Aorta (tissue), 5 donors: Measurements from ENCODE around the gene ZBED4. TPM values are rescaled to one million over a fixed set of nuclear protein-coding genes. Genes with fewer than 3 reads are reported as not detected.
A peak's percentile ranks its signal among the peaks of the same experiment; 100 is the strongest.

ENCODE experiments used
- ATAC-seq: fragments of 200-7000 bp; cut with Tn5 transposase; one replicate; pipeline ENCODE4 v1.9.1; 2022; ENCODE audit warnings: moderate library complexity; ENCODE audit not compliant: low FRiP score
- DNase-seq, 2 donors: peaks; one replicate each; pipeline ENCODE4 v3.0.0-alpha.2; 2020
- H3K27ac ChIP-seq, 2 donors: one replicate each; pipeline ENCODE4 v1.5.1; 2013; ENCODE audit warnings: low read length in 2 of 2, mild to moderate bottlenecking in 2 of 2, moderate library complexity in 2 of 2, control low read depth in 1 of 2, inconsistent platforms in 1 of 2, low read depth in 1 of 2
- H3K27me3 ChIP-seq, 2 donors: one replicate each; pipeline ENCODE4 v1.6.1; 2013; ENCODE audit warnings: control low read depth in 1 of 2, low read length in 1 of 2, mild to moderate bottlenecking in 1 of 2, moderate library complexity in 1 of 2; ENCODE audit not compliant: insufficient read depth in 2 of 2, control insufficient read depth in 1 of 2
- H3K36me3 ChIP-seq, 2 donors: one replicate each; pipeline ENCODE4 v1.6.1; 2013; ENCODE audit warnings: control low read depth in 1 of 2, low read length in 1 of 2, mild to moderate bottlenecking in 1 of 2; ENCODE audit not compliant: insufficient read depth in 2 of 2, control insufficient read depth in 1 of 2
- H3K4me1 ChIP-seq, 2 donors: one replicate each; pipeline ENCODE4 v1.6.1; 2013; ENCODE audit warnings: low read length in 2 of 2, control low read depth in 1 of 2, mild to moderate bottlenecking in 1 of 2, moderate library complexity in 1 of 2; ENCODE audit not compliant: insufficient read depth in 2 of 2, control insufficient read depth in 1 of 2
- H3K4me3 ChIP-seq, 2 donors: one replicate each; pipeline ENCODE4 v1.5.1; 2013; ENCODE audit warnings: low read length in 2 of 2, control low read depth in 1 of 2, mild to moderate bottlenecking in 1 of 2
- H3K9me3 ChIP-seq: one replicate; pipeline ENCODE4 v1.6.1; 2013; ENCODE audit warnings: mild to moderate bottlenecking, low read length; ENCODE audit not compliant: control insufficient read depth
- WGBS, 2 donors: extraction: QIAGEN DNeasy Blood & Tissue Kit; methylation state at CpG; one replicate each; pipeline ENCODE4 v1.1.7; 2013; 5-methylcytosine and 5-hydroxymethylcytosine counted together
- intact Hi-C, 2 donors: fragments of 100-400 bp; cut with DNase I; formaldehyde crosslinking; loops; one replicate each; pipeline versions ENCODE4 v1.14.2 to v1.15.0; 2022
- polyA plus RNA-seq, 2 donors: library from polyadenylated mRNA; stranded (reverse); fragments of 200-250 nt; gene quantifications; one replicate each; pipeline ENCODE4 v1.2.3, GENCODE V29; 2013
- total RNA-seq, 2 donors: library from RNA; stranded (reverse); fragmentation: NEBNext Ultra II Directional; extraction: Animal tissue kit (Norgen Biotek cat#: 25700); gene quantifications; one replicate each; pipeline ENCODE4 v1.2.1, GENCODE V29; 2021
- donor health status: healthy with polysubstance abuse.
- donor health status: Bipolar disorder and iron deficiency.
- donor health status: DM: no; HTN: no; CAD: no.
- donor health status: DM: no; HTN: no; CAD: no.
- donor health status: DM: yes; HTN: yes; CAD: no.

ZBED4 gene
- total and polyA plus RNA-seq, 4 donors: 1.3 to 9.7 (median 5.3) TPM

GRCh38 chr22:49833340-49834007 is 20.2 kb upstream of the ZBED4 start:
- Histone ChIP-seq H3K27me3 (no peaks in the 10 kb centered on the region), H3K27ac (no peak overlapping the region), H3K4me1 (no peaks in the 10 kb centered on the region), H3K36me3 (no peaks in the 10 kb centered on the region), H3K4me3 (no peak overlapping the region), H3K9me3 (peaks cover 2% of the 10 kb centered on the region)
- ATAC-seq (no peak), DNase-seq (peak in 1 of 2 donors; percentile 4)
- 91% methylated on average over 11 of the region's 11 CpGs for WGBS, 2 donors
- intact Hi-C loops: no loop called here

DNA sequence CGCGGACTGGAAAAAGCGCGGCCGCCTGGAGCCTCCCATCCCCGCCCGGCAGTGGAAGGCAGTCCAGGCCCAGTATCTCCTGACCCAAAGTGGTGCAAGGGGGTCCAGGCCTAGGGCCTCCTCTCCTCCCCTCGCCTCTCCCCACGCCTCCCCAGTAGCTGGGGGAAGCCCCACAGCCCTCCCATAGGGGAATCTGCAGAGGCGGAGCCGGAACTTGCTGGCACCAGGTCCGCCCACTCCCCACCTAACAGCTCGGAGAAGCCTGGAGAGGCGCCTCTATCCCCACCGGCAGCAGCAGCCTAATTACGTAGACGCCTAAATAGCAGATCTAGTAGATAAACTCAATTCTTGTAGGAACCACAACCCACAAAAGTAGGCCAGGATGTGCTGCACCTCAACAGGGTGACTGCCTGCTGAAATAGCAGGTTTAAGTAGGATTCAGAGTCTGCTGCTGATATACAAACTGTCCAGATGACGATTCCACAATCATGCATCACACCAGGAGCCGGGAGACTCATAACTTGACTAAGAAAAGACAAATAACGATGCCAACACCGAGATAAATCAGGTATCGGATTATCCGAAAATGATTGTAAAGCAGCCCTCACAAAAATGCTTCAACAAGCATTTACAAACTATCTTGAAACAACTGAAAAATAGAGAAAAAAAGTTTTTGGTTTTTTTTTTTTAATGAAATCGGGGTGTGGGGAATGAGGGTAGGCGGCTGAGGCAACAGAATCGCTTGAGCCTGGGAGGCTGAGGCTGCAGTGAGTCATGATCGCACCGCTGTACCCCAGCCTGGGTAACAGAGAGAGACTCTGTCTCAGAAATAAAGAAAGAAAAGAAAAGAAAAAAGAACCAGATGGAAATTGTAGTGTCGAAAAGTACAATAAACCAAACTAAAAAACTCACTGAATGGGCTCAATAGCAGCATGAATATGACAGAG is 14.6 kb upstream of the ZBED4 start:
- Histone ChIP-seq H3K4me3 (no peak overlapping the region), H3K27ac (no peak overlapping the region), H3K36me3 (no peaks in the 10 kb centered on the region), H3K27me3 (no peaks in the 10 kb centered on the region), H3K4me1 (no peaks in the 10 kb centered on the region), H3K9me3 (no peaks in the 10 kb centered on the region)
- WGBS, 2 donors: 69 to 73% methylated on average over 25 to 29 of the region's 29 CpGs
- intact Hi-C loops: no loop called here
- DNase-seq (peak; percentile 46 to 75), ATAC-seq (no peak)

GRCh38 chr22:49845241-49845640 is 8.4 kb upstream of the ZBED4 start:
- Histone ChIP-seq H3K4me1 (no peaks in the 10 kb centered on the region), H3K27me3 (no peaks in the 10 kb centered on the region), H3K4me3 (no peak overlapping the region), H3K9me3 (no peaks in the 10 kb centered on the region), H3K36me3 (no peaks in the 10 kb centered on the region), H3K27ac (no peak overlapping the region)
- peak in 1 of 2 donors; percentile 15 for DNase-seq
- intact Hi-C loops: no loop called here
- 79 to 82% methylated on average over 16 of the region's 16 CpGs for WGBS, 2 donors
- no peak for ATAC-seq

GRCh38 chr22:49845666-49846459 is 7.8 kb upstream of the ZBED4 start:
- Histone ChIP-seq H3K36me3 (no peaks in the 10 kb centered on the region), H3K4me3 (no peak overlapping the region), H3K27ac (no peak overlapping the region), H3K4me1 (no peaks in the 10 kb centered on the region), H3K9me3 (no peaks in the 10 kb centered on the region), H3K27me3 (no peaks in the 10 kb centered on the region)
- intact Hi-C loops: no loop called here
- WGBS, 2 donors: 80 to 85% methylated on average over 19 of the region's 19 CpGs
- no peak for ATAC-seq
- peak in 1 of 2 donors; percentile 66 for DNase-seq

DNA sequence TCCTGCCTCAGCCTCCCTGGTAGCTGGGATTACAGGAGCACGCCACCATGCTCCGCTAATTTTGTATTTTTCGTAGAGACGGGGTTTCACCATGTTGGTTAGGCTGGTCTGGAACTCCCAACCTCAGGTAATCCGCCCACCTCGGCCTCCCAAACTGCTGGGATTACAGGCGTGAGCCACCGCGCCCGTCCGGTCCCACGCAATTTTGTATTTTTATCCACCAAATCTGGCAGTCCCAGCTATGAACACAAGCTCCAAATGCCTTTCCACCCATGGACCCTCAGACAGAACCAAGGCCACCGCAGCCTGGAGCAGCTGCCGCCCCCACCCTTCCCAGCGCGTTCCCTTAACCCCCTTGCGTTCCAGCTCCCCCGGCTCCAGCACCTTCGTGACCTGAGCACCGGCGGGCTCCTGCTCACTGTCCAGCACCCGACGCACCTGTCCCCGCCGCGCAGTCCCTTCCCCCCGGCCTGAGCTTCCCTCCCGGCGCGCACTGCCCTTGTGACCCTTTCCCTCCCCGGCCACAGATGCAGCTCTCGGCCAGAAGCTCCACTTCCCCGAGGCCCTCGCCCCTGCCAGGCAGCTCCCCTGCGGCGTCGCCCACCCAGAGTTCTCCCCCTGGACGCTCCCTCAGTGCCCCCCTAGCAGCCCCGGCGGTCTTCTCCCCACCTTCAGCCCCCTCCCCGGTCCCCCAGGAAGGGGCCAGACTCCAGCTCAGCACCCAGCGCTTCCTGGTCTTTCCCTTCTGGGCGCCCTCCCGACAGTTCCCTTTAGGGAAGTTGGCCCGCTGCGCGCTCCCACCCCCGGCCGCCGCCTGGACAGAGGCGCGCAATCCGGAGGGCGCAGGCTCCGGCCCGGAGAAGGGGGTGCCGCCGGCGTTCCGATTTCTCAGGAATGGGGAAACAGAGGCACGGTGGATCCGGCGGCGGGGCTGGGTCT is 5.6 kb upstream of the ZBED4 start:
- H3K4me1 ChIP-seq: no peaks in the 10 kb centered on the region
- intact Hi-C loops: no loop called here
- ATAC-seq (no peak), DNase-seq (peak; percentile 71 to 85)
- no peaks in the 10 kb centered on the region for H3K36me3 ChIP-seq
- no peaks in the 10 kb centered on the region for H3K9me3 ChIP-seq
- H3K27me3 ChIP-seq: no peaks in the 10 kb centered on the region
- WGBS, 2 donors: 15% methylated on average over 59 to 64 of the region's 64 CpGs
- H3K4me3 ChIP-seq: peak overlapping the region in 1 of 2 donors; percentile 25
- no peak overlapping the region for H3K27ac ChIP-seq

DNA sequence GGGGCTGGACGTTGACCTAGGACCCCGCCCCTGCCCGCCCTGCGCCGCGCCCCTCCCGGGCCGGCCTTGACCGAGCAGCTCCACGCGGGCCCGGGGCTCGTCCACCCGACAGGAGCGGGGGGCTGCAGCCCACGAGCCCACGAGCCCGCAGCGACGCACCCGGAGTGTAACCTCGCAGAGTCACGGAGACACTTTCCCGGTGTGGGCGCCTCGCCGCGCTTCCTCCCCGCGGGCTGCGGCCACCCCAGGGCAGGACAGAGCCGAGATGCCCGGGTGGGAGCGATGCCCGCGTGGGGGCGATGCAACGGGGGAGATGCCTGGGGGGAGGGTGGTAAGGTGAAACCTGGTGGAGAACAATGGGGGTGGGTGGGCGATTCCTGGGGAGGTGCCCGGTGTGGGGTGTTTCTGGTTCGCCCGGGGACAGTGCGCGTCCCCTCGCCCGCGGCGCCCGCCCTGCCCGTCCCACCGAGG is 4.9 kb upstream of the ZBED4 start:
- Histone ChIP-seq H3K36me3 (no peaks in the 10 kb centered on the region), H3K4me1 (no peaks in the 10 kb centered on the region), H3K27me3 (no peaks in the 10 kb centered on the region), H3K27ac (no peak overlapping the region), H3K9me3 (no peaks in the 10 kb centered on the region), H3K4me3 (peak overlapping the region in 1 of 2 donors; percentile 25)
- WGBS, 2 donors: 0 to 1% methylated on average over 31 to 51 of the region's 51 CpGs
- intact Hi-C loops: no loop called here
- DNase-seq (peak; percentile 49 to 72), ATAC-seq (no peak)

DNA sequence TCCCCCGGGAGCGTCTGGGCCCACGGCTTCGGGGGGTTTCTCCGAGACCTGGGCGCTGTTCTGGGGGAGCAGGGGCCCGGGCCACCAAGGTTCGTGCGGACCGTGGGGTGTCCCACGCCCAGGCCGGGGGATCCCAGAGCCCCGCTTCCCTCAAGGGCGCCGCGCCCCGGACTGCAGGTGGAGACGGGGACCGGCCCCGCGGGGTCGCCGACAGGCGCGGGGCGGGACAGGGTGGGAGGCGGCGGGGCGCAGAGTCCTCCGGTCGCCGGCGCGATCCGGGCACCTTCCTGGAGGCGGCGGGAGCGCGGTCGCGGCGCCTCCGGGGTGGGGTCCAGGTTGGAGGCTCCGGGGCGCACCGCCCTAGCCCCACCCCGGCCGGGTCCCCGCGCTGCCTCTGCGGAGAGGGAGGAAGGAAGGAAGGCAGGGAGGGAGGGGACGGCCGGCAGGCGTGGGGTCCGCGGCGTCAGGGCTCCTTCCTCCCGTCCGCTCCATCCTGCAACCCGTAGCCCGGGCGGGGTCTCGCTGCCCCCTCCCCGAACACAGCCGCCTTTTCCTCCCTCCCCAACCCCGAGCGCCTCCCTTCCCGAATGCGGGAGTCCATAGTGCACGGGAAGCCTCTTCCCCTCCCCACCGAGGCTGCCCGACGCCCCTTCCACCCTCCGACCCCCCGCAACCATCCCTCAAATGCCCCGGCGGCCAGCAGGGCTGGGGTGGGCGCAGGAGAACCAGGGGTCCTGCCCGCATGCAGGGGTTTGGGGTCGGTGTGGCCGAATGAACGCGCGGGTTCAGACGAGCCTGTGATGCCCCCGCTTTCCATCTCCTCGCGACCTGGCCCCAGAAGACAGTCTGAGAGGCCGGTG is 4.3 kb upstream of the ZBED4 start:
- ATAC-seq (no peak), DNase-seq (peak in 1 of 2 donors; percentile 76)
- WGBS, 2 donors: 2 to 3% methylated on average over 61 to 89 of the region's 89 CpGs
- H3K9me3 ChIP-seq: no peaks in the 10 kb centered on the region
- intact Hi-C loops: no loop called here
- H3K4me1 ChIP-seq: no peaks in the 10 kb centered on the region
- no peaks in the 10 kb centered on the region for H3K27me3 ChIP-seq
- H3K27ac ChIP-seq: no peak overlapping the region
- no peak overlapping the region for H3K4me3 ChIP-seq
- no peaks in the 10 kb centered on the region for H3K36me3 ChIP-seq
